GM12878 (cell line): ENCODE data around the gene MRC2.

Source experiments
- ATF2 ChIP-seq: IDR thresholded peaks from 2 replicates; pipeline ENCODE4 v1.6.1; 2012; ENCODE audit warnings: low read length, inconsistent platforms
- ATF3 ChIP-seq: IDR thresholded peaks from 2 replicates; pipeline ENCODE4 v1.6.1; 2011; ENCODE audit warnings: low read depth, mild to moderate bottlenecking, low read length, moderate library complexity, borderline replicate concordance; ENCODE audit errors: extremely low read depth
- CHD2 ChIP-seq: IDR thresholded peaks from 2 replicates; pipeline ENCODE4 v1.6.1; 2011; ENCODE audit warnings: low read depth, low read length, improper control_type of control experiment, borderline replicate concordance
- CTCF ChIP-seq, 3 experiments: IDR thresholded peaks in 2 of 3; conservative IDR thresholded peaks in 1 of 3; 2 replicates each; pipeline ENCODE4 v1.5.1; 2011; ENCODE audit warnings: low read depth in 3 of 3, low read length in 3 of 3, mild to moderate bottlenecking in 3 of 3, control low read depth in 2 of 3, moderate library complexity in 2 of 3, inconsistent platforms in 1 of 3, mixed read lengths in 1 of 3; ENCODE audit not compliant: control insufficient read depth in 2 of 3, insufficient read depth in 1 of 3; ENCODE audit errors: extremely low read depth in 1 of 3
- ETV6 ChIP-seq, 2 experiments: fragments of 450-650 bp in 1 of 2; IDR thresholded peaks in 1 of 2; conservative IDR thresholded peaks in 1 of 2; 2 replicates each; pipeline ENCODE4 v1.6.1; 2014; ENCODE audit warnings: antibody characterized with exemption in 1 of 2, borderline replicate concordance in 1 of 2, low read depth in 1 of 2, mild to moderate bottlenecking in 1 of 2, moderate library complexity in 1 of 2
- MAX ChIP-seq: IDR thresholded peaks from 2 replicates; pipeline ENCODE4 v1.6.1; 2012; ENCODE audit warnings: low read depth, low read length, improper control_type of control experiment
- POLR2A ChIP-seq: IDR thresholded peaks from 2 replicates; pipeline ENCODE4 v1.6.1; 2011; ENCODE audit warnings: low read depth, mild to moderate bottlenecking, low read length
- POLR2AphosphoS2 ChIP-seq: IDR thresholded peaks from 2 replicates; pipeline ENCODE4 v1.6.1; 2011; ENCODE audit warnings: low read depth, mild to moderate bottlenecking, low read length, improper control_type of control experiment, moderate library complexity
- POLR2AphosphoS5 ChIP-seq: IDR thresholded peaks from 2 replicates; pipeline ENCODE4 v1.6.1; 2011; ENCODE audit warnings: mild to moderate bottlenecking, low read length, inconsistent platforms
- RFX5 ChIP-seq: IDR thresholded peaks from 2 replicates; pipeline ENCODE4 v1.6.1; 2011; ENCODE audit warnings: low read depth, low read length, improper control_type of control experiment
- SIN3A ChIP-seq: IDR thresholded peaks from 2 replicates; pipeline ENCODE4 v1.6.1; 2012; ENCODE audit warnings: low read depth, low read length, improper control_type of control experiment
- SMC3 ChIP-seq: IDR thresholded peaks from 2 replicates; pipeline ENCODE4 v1.6.1; 2011; ENCODE audit warnings: low read length, improper control_type of control experiment, borderline replicate concordance
- TAF1 ChIP-seq: IDR thresholded peaks from 2 replicates; pipeline ENCODE4 v1.6.1; 2011; ENCODE audit warnings: mild to moderate bottlenecking, low read depth, low read length, borderline replicate concordance

GRCh38 chr17:62614142-62614541 is 13.3 kb upstream of the MRC2 start:
- TF ChIP-seq POLR2AphosphoS5 = no peak
- TF ChIP-seq CHD2 = no peak
- no peak for TF ChIP-seq ATF3
- TF ChIP-seq ATF2 = no peak
- no peak for TF ChIP-seq MAX
- no peak for TF ChIP-seq CTCF (IDR thresholded peaks at IDR 0.05 in 2 of 3, conservative IDR thresholded peaks at IDR 0.05 in 1 of 3; ENCODE audit: control insufficient read depth in 2 of 3, extremely low read depth in 1 of 3, insufficient read depth in 1 of 3, low read depth in 3 of 3, low read length in 3 of 3)
- no peak for TF ChIP-seq TAF1
- TF ChIP-seq SMC3 = no peak
- TF ChIP-seq POLR2A = no peak
- TF ChIP-seq ETV6 (conservative IDR thresholded peaks at IDR 0.05 in 1 of 2, IDR thresholded peaks at IDR 0.05 in 1 of 2; ENCODE audit: borderline replicate concordance in 1 of 2, low read depth in 1 of 2) = no peak
- TF ChIP-seq RFX5 = no peak
- TF ChIP-seq POLR2AphosphoS2 = no peak
- TF ChIP-seq SIN3A = no peak
